ENCODE data around the gene SPEM3.

The SPEM3 gene

DNA sequence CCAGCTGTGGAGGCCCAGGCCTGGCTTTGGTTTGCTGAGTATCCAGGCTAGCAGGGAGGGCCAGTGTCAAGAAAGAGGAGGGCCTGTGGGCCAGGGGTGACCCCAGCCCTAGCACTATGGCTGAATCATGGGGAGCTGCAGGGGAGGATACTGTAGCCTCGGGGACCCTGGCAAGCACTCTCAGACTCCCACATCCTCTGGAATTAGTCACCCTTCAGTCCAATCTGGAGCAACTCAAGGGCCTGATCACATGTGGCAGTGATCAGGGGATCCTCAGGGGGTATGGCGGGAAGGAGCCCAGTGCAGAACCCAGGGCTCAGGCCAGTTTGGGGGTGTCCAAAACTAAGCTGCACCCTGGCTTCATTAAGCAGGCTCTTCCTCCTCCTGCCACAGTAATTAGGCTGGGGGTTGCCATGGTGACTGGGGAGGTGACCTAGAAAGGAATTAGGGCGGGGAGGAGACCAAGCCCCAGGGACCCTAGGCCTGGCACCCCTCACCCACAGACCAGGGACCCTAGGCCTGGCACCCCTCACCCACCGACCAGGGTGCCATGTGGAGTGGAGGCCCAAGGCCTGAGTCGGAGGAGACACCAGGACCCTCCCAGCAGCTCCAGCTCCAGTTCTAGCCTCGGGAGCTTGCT, 15.2 kb upstream of the SPEM3 start:
- no peak overlapping the region for H3K4me3 ChIP-seq (ENCODE audit: low read depth, low read length)
- TF ChIP-seq, protein P1, sequence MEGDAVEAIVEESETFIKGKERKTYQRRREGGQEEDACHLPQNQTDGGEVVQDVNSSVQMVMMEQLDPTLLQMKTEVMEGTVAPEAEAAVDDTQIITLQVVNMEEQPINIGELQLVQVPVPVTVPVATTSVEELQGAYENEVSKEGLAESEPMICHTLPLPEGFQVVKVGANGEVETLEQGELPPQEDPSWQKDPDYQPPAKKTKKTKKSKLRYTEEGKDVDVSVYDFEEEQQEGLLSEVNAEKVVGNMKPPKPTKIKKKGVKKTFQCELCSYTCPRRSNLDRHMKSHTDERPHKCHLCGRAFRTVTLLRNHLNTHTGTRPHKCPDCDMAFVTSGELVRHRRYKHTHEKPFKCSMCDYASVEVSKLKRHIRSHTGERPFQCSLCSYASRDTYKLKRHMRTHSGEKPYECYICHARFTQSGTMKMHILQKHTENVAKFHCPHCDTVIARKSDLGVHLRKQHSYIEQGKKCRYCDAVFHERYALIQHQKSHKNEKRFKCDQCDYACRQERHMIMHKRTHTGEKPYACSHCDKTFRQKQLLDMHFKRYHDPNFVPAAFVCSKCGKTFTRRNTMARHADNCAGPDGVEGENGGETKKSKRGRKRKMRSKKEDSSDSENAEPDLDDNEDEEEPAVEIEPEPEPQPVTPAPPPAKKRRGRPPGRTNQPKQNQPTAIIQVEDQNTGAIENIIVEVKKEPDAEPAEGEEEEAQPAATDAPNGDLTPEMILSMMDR (IDR thresholded peaks at IDR 0.05; ENCODE audit: control insufficient read depth, extremely low read depth, insufficient read depth), result no peak
- no peak for DNase-seq (ENCODE audit: low read depth)

- TF ChIP-seq, protein P1 (IDR thresholded peaks at IDR 0.05; ENCODE audit: control insufficient read depth, extremely low read depth, insufficient read depth), result no peak
- no peak for DNase-seq (ENCODE audit: low read depth)
- no peak overlapping the region for H3K4me3 ChIP-seq (ENCODE audit: low read depth, low read length)
Observed at GRCh38 chr17:7414837-7415236, 13.8 kb upstream of the SPEM3 start.

DNA sequence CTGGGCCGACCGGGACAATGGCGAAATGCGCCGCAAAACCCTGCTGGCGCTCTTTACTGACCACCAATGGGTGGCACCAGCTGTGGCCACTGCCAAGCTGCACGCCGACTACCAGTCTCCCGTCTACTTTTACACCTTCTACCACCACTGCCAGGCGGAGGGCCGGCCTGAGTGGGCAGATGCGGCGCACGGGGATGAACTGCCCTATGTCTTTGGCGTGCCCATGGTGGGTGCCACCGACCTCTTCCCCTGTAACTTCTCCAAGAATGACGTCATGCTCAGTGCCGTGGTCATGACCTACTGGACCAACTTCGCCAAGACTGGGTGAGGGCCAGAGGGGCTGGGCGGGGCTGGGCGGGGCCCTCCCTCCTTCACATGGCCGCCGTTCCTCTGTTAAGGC, 12.9 kb upstream of the SPEM3 start:
- no peak overlapping the region for H3K4me3 ChIP-seq (ENCODE audit: low read depth, low read length)
- TF ChIP-seq, protein P1 (IDR thresholded peaks at IDR 0.05; ENCODE audit: control insufficient read depth, extremely low read depth, insufficient read depth), result no peak
- DNase-seq (ENCODE audit: low read depth), result no peak

DNA sequence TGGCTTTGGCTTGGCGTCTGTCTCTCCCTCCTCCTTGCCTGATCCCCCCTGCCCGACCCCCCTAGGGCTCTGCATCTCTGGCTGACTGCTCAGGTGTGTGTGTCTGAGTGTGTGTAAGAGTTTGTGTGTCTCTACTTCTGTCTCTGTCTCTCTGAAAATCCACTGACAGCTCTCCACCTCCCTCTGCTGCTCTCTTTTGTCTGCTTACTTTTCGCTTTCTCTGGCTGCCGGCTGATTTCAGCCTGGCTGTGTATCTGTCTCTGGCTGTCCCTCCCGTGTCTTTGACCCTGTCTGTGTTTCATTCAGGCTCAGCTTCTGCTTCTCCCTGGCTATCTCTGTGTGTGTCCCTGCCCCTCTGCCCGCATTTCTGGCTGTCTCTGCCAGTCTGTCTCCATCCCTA, 12.3 kb upstream of the SPEM3 start:
- TF ChIP-seq, protein P1 (IDR thresholded peaks at IDR 0.05; ENCODE audit: control insufficient read depth, extremely low read depth, insufficient read depth), result no peak
- no peak overlapping the region for H3K4me3 ChIP-seq (ENCODE audit: low read depth, low read length)
- no peak for DNase-seq (ENCODE audit: low read depth)

DNA sequence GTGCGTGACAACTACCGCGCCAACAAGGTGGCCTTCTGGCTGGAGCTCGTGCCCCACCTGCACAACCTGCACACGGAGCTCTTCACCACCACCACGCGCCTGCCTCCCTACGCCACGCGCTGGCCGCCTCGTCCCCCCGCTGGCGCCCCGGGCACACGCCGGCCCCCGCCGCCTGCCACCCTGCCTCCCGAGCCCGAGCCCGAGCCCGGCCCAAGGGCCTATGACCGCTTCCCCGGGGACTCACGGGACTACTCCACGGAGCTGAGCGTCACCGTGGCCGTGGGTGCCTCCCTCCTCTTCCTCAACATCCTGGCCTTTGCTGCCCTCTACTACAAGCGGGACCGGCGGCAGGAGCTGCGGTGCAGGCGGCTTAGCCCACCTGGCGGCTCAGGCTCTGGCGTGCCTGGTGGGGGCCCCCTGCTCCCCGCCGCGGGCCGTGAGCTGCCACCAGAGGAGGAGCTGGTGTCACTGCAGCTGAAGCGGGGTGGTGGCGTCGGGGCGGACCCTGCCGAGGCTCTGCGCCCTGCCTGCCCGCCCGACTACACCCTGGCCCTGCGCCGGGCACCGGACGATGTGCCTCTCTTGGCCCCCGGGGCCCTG, 11.5 kb upstream of the SPEM3 start:
- H3K4me3 ChIP-seq (ENCODE audit: low read depth, low read length), result no peak overlapping the region
- no peak for DNase-seq (ENCODE audit: low read depth)
- TF ChIP-seq, protein P1 (IDR thresholded peaks at IDR 0.05; ENCODE audit: control insufficient read depth, extremely low read depth, insufficient read depth), result no peak

GRCh38 chr17:7418472-7419152, 10.0 kb upstream of the SPEM3 start:
- TF ChIP-seq, protein P1 (IDR thresholded peaks at IDR 0.05; ENCODE audit: control insufficient read depth, extremely low read depth, insufficient read depth), result no peak
- no peak overlapping the region for H3K4me3 ChIP-seq (ENCODE audit: low read depth, low read length)
- no peak for DNase-seq (ENCODE audit: low read depth)

Data from LNCaP clone FGC (cell line).